NCI-H446 treated with DMSO at 0.1 percent for 48 hours (cell line): ENCODE results near the gene TMPRSS3.
"Not testable (repeated sequence)": the region's sequence is repeated elsewhere in the genome, so short reads cannot be mapped to it uniquely, and the experiment has no call there.

Experiments used
- DNase-seq: peaks from one replicate; lab custom pipeline; 2025; lab: John Stamatoyannopoulos, UW

TMPRSS3 gene

GRCh38 chr21:42427809-42428419, 32.1 kb upstream of the TMPRSS3 start:
- DNase-seq = no peak

- DNase-seq = no peak
Measured at GRCh38 chr21:42426876-42427480, 31.1 kb upstream of the TMPRSS3 start.

- DNase-seq = no peak
Measured at GRCh38 chr21:42426424-42426823, 30.6 kb upstream of the TMPRSS3 start.

- no peak for DNase-seq
Measured at GRCh38 chr21:42425591-42425990, 29.7 kb upstream of the TMPRSS3 start.

GRCh38 chr21:42424914-42425541, 29.2 kb upstream of the TMPRSS3 start:
- no peak for DNase-seq

- no peak for DNase-seq
Measured at GRCh38 chr21:42423685-42424084, 27.8 kb upstream of the TMPRSS3 start.

- no peak for DNase-seq
Measured at GRCh38 chr21:42423197-42423675, 27.4 kb upstream of the TMPRSS3 start.

- no peak for DNase-seq
Measured at GRCh38 chr21:42421018-42421793, 25.4 kb upstream of the TMPRSS3 start.

GRCh38 chr21:42419845-42420244, 24.0 kb upstream of the TMPRSS3 start:
- DNase-seq = no peak

- DNase-seq = no peak
Measured at GRCh38 chr21:42418886-42419285, 23.0 kb upstream of the TMPRSS3 start.

GRCh38 chr21:42417533-42417932, 21.7 kb upstream of the TMPRSS3 start:
- DNase-seq = no peak

GRCh38 chr21:42414928-42415769, 19.3 kb upstream of the TMPRSS3 start:
- DNase-seq = no peak

- no peak for DNase-seq
Measured at GRCh38 chr21:42414553-42414927, 18.7 kb upstream of the TMPRSS3 start.

GRCh38 chr21:42414066-42414465, 18.2 kb upstream of the TMPRSS3 start:
- DNase-seq = no peak

GRCh38 chr21:42413500-42413899, 17.6 kb upstream of the TMPRSS3 start:
- no peak for DNase-seq

GRCh38 chr21:42413093-42413492, 17.2 kb upstream of the TMPRSS3 start:
- no peak for DNase-seq

GRCh38 chr21:42412636-42412933, 16.7 kb upstream of the TMPRSS3 start:
- no peak for DNase-seq

GRCh38 chr21:42411891-42412635, 16.2 kb upstream of the TMPRSS3 start:
- no peak for DNase-seq

- no peak for DNase-seq
Measured at GRCh38 chr21:42411197-42411869, 15.5 kb upstream of the TMPRSS3 start.

- no peak for DNase-seq
Measured at GRCh38 chr21:42409366-42409765, 13.5 kb upstream of the TMPRSS3 start.

GRCh38 chr21:42408718-42409117, 12.9 kb upstream of the TMPRSS3 start:
- not testable (repeated sequence) for DNase-seq
